ENCODE results near the gene ADGRB3.

DNA sequence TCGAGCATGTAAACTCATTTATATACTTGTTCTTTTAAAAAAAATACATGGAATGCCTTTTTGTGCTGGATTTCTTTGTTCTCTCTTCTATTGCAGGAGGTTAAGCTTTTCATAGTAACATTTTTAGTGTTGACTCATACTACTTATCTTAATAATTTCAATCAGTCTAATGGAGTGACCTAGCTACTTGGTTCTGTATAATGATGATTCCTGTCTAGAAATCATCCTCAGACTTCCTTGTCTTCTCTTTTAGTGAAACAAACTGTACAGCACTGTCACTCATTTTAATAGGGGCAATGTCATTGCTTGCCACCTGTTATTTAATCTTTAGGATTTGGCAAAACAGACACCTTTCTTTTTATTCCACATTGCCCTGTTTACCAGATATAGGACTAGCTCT, 62.3 kb downstream of the ADGRB3 start:
- TF ChIP-seq, protein P1, sequence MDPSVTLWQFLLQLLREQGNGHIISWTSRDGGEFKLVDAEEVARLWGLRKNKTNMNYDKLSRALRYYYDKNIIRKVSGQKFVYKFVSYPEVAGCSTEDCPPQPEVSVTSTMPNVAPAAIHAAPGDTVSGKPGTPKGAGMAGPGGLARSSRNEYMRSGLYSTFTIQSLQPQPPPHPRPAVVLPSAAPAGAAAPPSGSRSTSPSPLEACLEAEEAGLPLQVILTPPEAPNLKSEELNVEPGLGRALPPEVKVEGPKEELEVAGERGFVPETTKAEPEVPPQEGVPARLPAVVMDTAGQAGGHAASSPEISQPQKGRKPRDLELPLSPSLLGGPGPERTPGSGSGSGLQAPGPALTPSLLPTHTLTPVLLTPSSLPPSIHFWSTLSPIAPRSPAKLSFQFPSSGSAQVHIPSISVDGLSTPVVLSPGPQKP (IDR thresholded peaks at IDR 0.05; ENCODE audit: low read depth, low read length), result no peak
- TF ChIP-seq, protein P2, sequence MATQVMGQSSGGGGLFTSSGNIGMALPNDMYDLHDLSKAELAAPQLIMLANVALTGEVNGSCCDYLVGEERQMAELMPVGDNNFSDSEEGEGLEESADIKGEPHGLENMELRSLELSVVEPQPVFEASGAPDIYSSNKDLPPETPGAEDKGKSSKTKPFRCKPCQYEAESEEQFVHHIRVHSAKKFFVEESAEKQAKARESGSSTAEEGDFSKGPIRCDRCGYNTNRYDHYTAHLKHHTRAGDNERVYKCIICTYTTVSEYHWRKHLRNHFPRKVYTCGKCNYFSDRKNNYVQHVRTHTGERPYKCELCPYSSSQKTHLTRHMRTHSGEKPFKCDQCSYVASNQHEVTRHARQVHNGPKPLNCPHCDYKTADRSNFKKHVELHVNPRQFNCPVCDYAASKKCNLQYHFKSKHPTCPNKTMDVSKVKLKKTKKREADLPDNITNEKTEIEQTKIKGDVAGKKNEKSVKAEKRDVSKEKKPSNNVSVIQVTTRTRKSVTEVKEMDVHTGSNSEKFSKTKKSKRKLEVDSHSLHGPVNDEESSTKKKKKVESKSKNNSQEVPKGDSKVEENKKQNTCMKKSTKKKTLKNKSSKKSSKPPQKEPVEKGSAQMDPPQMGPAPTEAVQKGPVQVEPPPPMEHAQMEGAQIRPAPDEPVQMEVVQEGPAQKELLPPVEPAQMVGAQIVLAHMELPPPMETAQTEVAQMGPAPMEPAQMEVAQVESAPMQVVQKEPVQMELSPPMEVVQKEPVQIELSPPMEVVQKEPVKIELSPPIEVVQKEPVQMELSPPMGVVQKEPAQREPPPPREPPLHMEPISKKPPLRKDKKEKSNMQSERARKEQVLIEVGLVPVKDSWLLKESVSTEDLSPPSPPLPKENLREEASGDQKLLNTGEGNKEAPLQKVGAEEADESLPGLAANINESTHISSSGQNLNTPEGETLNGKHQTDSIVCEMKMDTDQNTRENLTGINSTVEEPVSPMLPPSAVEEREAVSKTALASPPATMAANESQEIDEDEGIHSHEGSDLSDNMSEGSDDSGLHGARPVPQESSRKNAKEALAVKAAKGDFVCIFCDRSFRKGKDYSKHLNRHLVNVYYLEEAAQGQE (IDR thresholded peaks at IDR 0.05; ENCODE audit: low read depth, low read length), result no peak
- TF ChIP-seq BCL11A (IDR thresholded peaks at IDR 0.05; ENCODE audit: low read depth, low read length) (no peak), POLR2A (IDR thresholded peaks at IDR 0.05; ENCODE audit: low read depth, low read length) (no peak), CREB1 (IDR thresholded peaks at IDR 0.05; ENCODE audit: low read depth) (no peak)
- TF ChIP-seq, protein P3, sequence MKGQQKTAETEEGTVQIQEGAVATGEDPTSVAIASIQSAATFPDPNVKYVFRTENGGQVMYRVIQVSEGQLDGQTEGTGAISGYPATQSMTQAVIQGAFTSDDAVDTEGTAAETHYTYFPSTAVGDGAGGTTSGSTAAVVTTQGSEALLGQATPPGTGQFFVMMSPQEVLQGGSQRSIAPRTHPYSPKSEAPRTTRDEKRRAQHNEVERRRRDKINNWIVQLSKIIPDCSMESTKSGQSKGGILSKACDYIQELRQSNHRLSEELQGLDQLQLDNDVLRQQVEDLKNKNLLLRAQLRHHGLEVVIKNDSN (IDR thresholded peaks at IDR 0.05; ENCODE audit: borderline replicate concordance, extremely low read length, insufficient read depth, low read depth, low read length), result no peak
